ENCODE results near the gene ATP6V1G3.

DNA sequence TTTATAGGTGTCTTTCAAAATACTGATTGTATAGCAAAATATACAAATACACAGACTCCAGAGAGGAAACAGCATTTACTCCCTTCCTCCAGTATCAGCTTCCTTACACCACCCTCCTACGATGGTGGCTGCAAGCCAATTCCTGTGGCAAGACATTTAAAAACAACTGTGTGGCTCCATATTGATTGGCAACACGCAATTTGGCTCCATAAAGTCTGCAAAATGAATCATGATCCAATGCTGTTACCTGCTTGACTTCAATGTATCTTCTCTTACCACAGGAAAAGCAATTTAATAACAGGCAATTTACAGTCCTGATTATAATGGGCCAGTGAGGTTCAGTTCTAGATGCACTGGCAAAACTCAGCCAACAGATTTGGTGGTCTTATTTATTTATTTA lies 19.7 kb upstream of the ATP6V1G3 start:
- TF ChIP-seq POLR2AphosphoS5 (IDR thresholded peaks at IDR 0.05): no peak
- no peak for TF ChIP-seq POLR2A (IDR thresholded peaks at IDR 0.05)
- TF ChIP-seq, protein P1, sequence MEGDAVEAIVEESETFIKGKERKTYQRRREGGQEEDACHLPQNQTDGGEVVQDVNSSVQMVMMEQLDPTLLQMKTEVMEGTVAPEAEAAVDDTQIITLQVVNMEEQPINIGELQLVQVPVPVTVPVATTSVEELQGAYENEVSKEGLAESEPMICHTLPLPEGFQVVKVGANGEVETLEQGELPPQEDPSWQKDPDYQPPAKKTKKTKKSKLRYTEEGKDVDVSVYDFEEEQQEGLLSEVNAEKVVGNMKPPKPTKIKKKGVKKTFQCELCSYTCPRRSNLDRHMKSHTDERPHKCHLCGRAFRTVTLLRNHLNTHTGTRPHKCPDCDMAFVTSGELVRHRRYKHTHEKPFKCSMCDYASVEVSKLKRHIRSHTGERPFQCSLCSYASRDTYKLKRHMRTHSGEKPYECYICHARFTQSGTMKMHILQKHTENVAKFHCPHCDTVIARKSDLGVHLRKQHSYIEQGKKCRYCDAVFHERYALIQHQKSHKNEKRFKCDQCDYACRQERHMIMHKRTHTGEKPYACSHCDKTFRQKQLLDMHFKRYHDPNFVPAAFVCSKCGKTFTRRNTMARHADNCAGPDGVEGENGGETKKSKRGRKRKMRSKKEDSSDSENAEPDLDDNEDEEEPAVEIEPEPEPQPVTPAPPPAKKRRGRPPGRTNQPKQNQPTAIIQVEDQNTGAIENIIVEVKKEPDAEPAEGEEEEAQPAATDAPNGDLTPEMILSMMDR (IDR thresholded peaks at IDR 0.05 in 8 of 11, conservative IDR thresholded peaks at IDR 0.05 in 3 of 11): no peak

Data from spleen (tissue), 7 donors.